ENCODE results near the gene SNAP47. TPM values are rescaled to one million over a fixed set of nuclear protein-coding genes. Genes with fewer than 3 reads are reported as not detected.

SNAP47 gene
- total RNA-seq, 1 donor from 2014 or later, result 52.8 TPM

DNA sequence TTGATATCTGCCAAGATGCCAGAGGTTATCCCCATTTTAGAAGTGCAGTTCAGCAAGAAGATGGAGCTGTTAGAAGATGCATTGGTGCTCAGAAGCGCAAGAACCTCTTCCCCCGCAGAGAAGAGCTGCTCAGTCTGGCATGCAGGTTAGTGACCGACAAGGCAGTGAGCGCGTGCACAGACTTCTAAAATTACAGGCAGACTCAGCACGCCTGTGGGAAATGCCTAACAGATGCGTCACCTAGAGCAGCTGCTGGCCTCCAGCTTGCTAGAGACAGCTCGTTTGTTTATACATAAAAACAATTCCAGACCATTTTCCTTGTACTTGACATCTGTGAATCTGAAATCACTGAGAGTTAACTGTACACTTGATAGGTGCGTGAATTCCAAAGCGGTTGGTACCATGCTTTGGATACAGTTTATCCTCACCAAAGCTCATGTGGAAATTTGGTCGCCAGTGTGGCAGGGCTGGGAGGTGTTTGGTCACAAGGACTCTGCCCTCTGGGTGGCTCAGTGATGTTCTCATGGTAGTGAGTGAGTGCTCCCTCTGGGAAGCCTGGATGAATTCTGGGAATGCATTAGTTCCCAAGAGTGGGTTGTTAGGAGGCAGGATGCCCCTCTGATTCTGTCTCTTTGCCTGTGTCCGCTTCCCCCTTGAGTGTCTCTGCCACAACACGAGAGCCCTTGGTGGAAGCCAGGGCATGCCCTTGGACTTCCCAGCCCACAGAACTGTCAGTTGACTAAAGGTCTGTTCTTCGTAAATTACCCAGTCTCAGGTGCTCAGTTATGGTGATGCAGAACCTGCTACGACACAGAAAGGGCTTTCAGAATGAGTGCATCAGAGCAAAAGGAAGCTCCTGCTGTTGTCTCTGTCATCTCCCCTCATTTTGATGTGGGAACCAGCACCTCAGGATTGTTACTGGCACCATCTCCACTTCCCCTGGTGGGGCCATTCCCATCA, 24.4 kb downstream of the SNAP47 start:
- Histone ChIP-seq H3K4me1 (no peaks in the 10 kb centered on the region), H3K36me3 (no peaks in the 10 kb centered on the region), H3K9me3 (ENCODE audit: low read depth) (no peaks in the 10 kb centered on the region), H3K79me2 (ENCODE audit: low read depth) (peaks cover 27% of the 10 kb centered on the region), H3K27me3 (no peaks in the 10 kb centered on the region), H3F3A (ENCODE audit: low read depth) (no peaks in the 10 kb centered on the region), H3K4me3 (no peak overlapping the region), H3K27ac (no peak overlapping the region), H4K20me1 (ENCODE audit: low read depth) (peaks cover 37% of the 10 kb centered on the region), H3K4me2 (no peak overlapping the region), H2AFZ (replicated peaks) (no peak overlapping the region), H3K9ac (no peak overlapping the region)
- Mint-ChIP-seq H3K36me3 (peaks cover 20% of the 10 kb centered on the region), H3K9me3 (no peaks in the 10 kb centered on the region), H3K27ac (no peak overlapping the region), H3K4me1 (peaks cover 4% of the 10 kb centered on the region), H3K27me3 (ENCODE audit: insufficient read depth, low read depth) (no peaks in the 10 kb centered on the region), H3K4me3 (no peak overlapping the region)
- TF ChIP-seq EZH2phosphoT487 (IDR thresholded peaks at IDR 0.05) (no peak), EZH2 (IDR thresholded peaks at IDR 0.05) (no peak)
- TF ChIP-seq, protein P1, sequence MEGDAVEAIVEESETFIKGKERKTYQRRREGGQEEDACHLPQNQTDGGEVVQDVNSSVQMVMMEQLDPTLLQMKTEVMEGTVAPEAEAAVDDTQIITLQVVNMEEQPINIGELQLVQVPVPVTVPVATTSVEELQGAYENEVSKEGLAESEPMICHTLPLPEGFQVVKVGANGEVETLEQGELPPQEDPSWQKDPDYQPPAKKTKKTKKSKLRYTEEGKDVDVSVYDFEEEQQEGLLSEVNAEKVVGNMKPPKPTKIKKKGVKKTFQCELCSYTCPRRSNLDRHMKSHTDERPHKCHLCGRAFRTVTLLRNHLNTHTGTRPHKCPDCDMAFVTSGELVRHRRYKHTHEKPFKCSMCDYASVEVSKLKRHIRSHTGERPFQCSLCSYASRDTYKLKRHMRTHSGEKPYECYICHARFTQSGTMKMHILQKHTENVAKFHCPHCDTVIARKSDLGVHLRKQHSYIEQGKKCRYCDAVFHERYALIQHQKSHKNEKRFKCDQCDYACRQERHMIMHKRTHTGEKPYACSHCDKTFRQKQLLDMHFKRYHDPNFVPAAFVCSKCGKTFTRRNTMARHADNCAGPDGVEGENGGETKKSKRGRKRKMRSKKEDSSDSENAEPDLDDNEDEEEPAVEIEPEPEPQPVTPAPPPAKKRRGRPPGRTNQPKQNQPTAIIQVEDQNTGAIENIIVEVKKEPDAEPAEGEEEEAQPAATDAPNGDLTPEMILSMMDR (IDR thresholded peaks at IDR 0.05), result no peak
- no peak for DNase-seq (ENCODE audit: low spot score)

DNA sequence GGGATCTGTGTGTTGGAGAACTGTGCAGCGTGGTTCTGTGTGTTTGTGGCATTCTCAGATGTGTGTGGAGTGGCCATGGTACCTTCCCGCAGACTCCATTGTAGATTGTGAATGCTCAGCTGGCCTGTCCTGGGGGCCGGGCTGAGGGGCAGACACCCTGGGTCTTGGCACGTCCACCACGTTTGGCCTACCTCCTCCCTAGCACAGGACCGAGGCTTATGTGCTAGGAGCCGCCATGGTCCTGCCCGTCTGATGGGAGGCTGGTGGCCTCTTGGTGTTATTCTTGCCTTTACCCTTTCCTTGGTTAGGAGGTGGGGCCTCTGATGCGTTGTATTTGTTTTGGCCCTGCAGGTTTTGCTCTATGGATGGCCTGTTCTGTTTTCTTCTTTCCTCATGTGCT, 25.1 kb downstream of the SNAP47 start:
- no peaks in the 10 kb centered on the region for H3F3A ChIP-seq (ENCODE audit: low read depth)
- H3K9me3 Mint-ChIP-seq, result no peaks in the 10 kb centered on the region
- no peak overlapping the region for H3K9ac ChIP-seq
- no peak overlapping the region for H2AFZ ChIP-seq (replicated peaks)
- H3K27ac ChIP-seq, result no peak overlapping the region
- no peak overlapping the region for H3K4me3 ChIP-seq
- H4K20me1 ChIP-seq (ENCODE audit: low read depth), result peaks cover 40% of the 10 kb centered on the region
- no peak overlapping the region for H3K27ac Mint-ChIP-seq
- H3K27me3 Mint-ChIP-seq (ENCODE audit: insufficient read depth, low read depth), result no peaks in the 10 kb centered on the region
- H3K4me1 ChIP-seq, result no peaks in the 10 kb centered on the region
- no peaks in the 10 kb centered on the region for H3K9me3 ChIP-seq (ENCODE audit: low read depth)
- H3K79me2 ChIP-seq (ENCODE audit: low read depth), result peaks cover 27% of the 10 kb centered on the region
- DNase-seq (ENCODE audit: low spot score), result no peak
- no peak overlapping the region for H3K4me2 ChIP-seq
- H3K4me1 Mint-ChIP-seq, result peaks cover 4% of the 10 kb centered on the region
- peaks cover 22% of the 10 kb centered on the region for H3K36me3 Mint-ChIP-seq
- H3K36me3 ChIP-seq, result no peaks in the 10 kb centered on the region
- no peaks in the 10 kb centered on the region for H3K27me3 ChIP-seq
- TF ChIP-seq EZH2 (IDR thresholded peaks at IDR 0.05), result no peak
- TF ChIP-seq, protein P1 (IDR thresholded peaks at IDR 0.05), result no peak
- no peak overlapping the region for H3K4me3 Mint-ChIP-seq

DNA sequence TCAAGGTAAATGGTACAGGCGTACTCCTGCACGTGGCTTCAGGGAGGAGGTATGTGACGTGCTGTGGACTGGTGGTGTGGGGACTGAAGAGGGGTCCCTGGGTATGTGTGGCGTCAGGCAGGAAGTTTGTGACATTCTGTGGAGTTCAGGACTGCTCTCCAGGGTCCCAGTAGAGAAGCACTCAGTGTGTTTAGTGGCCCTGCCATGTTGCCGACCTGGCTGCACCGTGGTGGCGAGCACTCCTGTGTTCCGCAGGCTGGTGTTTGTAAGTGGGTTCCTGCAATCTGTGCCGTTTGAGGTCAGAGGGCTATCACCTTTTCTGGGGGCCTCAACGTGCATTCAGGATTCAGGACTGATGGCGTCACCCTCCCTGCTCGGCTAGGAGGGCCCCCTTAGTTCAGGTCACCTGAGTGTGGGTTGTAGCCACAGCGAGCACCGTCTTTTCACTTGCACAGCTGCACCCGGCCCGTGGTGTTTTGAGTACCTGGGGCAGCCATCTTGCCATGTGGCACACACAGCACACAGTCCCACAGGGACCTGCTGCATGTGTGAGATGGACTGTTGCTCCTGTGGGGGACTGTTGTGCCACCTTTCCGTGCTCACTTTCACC, 26.5 kb downstream of the SNAP47 start:
- no peak overlapping the region for H3K4me3 ChIP-seq
- no peaks in the 10 kb centered on the region for H3K36me3 ChIP-seq
- Mint-ChIP-seq H3K27ac (no peak overlapping the region), H3K36me3 (peaks cover 19% of the 10 kb centered on the region), H3K4me1 (peaks cover 4% of the 10 kb centered on the region), H3K4me3 (peak overlapping the region; percentile 42), H3K27me3 (ENCODE audit: insufficient read depth, low read depth) (peaks cover under 1% of the 10 kb centered on the region), H3K9me3 (no peaks in the 10 kb centered on the region)
- no peak overlapping the region for H3K9ac ChIP-seq
- no peak for TF ChIP-seq EZH2 (IDR thresholded peaks at IDR 0.05)
- no peak for TF ChIP-seq EZH2phosphoT487 (IDR thresholded peaks at IDR 0.05)
- TF ChIP-seq, protein P1 (IDR thresholded peaks at IDR 0.05), result no peak
- H4K20me1 ChIP-seq (ENCODE audit: low read depth), result peaks cover 47% of the 10 kb centered on the region
- H3K79me2 ChIP-seq (ENCODE audit: low read depth), result peaks cover 20% of the 10 kb centered on the region
- H3K4me1 ChIP-seq, result no peaks in the 10 kb centered on the region
- no peak overlapping the region for H3K4me2 ChIP-seq
- no peak for DNase-seq (ENCODE audit: low spot score)
- no peaks in the 10 kb centered on the region for H3F3A ChIP-seq (ENCODE audit: low read depth)
- H3K27ac ChIP-seq, result no peak overlapping the region
- H3K27me3 ChIP-seq, result no peaks in the 10 kb centered on the region
- no peaks in the 10 kb centered on the region for H3K9me3 ChIP-seq (ENCODE audit: low read depth)
- H2AFZ ChIP-seq (replicated peaks), result no peak overlapping the region
